Right ventricle myocardium superior (tissue), 1 donor: ENCODE measurements around the gene TENM4. TPM values are rescaled to one million over a fixed set of nuclear protein-coding genes. Genes with fewer than 3 reads are reported as not detected.

ENCODE experiments used
- ATAC-seq: fragments of 200-7000 bp; cut with Tn5 transposase; one replicate; pipeline ENCODE4 v1.9.1; 2020; ENCODE audit warnings: mild to moderate bottlenecking; ENCODE audit not compliant: poor library complexity
- DNase-seq: peaks from one replicate; pipeline ENCODE4 v3.0.0-alpha.2; 2020
- intact Hi-C: fragments of 100-400 bp; cut with DNase I; formaldehyde crosslinking; loops from one replicate; pipeline ENCODE4 v1.11.2; 2022
- long read RNA-seq: library from polyadenylated mRNA; unstranded; transcript quantifications from one replicate; pipeline ENCODE4 v2.0.0, GENCODE V29; 2021
- total RNA-seq: library from RNA; stranded (reverse); fragmentation: NEBNext Ultra II Directional; extraction: Animal tissue kit (Norgen Biotek cat#: 25700); gene quantifications from one replicate; pipeline ENCODE4 v1.2.1, GENCODE V29; 2021
- donor health status: DM: no; HTN: yes; CAD: no; lungs with severe emphysema.

The TENM4 gene
- 0.81 TPM for total RNA-seq
- long read RNA-seq: 0 reads

DNA sequence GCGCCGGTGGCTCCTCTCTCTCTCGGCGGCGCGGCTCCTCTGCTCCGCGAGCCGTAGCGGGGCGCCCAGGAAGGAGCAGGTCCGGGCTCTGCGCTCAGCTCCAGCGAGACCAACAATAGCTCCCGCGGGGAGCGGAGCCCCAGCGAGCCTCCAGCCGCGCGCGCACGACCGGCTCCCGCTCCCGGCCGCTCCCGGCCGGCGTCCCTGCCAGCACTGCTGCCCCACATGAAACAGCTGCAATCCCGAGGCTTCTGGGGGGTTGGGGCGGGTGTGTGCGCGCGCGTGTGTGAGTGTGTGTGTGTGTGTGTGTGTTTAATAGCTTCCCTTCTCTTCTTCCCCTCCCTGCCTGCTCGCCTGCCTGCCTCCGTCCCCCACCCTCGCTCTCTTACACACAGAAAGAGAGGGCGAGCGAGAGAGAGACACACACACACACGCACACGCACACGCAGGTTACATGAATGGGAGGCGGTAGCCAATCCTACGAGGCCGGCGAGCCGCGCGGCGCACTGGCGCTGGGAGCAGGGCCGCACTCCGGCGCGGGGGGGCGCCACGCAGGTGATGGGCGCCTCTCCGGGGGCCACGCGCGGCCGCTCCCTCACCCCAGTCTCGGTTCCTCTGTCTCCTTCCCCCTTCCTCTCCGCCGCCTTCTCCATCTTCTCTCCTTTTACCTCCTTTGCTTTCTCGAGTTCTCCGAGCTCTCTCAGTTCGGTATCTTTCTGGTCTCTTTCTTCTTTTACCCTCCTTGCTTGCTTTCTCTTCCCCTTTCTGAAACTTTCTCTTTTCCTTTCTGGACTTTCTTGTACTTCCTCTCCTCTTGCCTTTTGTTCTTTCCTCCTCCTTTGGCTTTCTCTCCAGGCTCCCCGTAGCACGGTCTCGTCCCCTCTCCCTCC is at the start of gene TENM4:
Gene TENM4, minus strand, starts transcription at position 460 of the 890 bp plus-strand sequence. CDS start 371,086 bp downstream, outside the sequence.
- DNase-seq: peak; percentile 68
- ATAC-seq: peak; percentile 63
- intact Hi-C loops: no loop called here

DNA sequence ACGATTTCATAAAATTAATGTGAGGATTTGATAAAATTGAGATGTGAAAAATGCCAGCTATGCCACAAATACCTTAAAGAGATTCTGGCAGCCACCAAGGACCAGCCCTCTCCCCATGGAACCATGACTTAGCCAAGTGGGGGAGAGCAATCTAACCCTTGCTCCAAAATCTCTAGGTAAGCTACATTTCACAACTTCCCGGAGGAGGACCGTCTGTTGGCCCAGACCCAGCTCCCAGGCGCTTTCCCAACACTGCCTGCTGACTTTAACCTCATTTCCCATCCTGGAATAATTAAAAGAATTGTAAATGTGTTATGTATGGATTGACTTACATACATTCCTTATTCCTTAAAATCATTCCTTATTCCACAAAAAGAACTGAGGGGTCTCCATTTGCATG is 47.5 kb upstream of the TENM4 start:
- no peak for DNase-seq
- intact Hi-C loops: no loop called here
- ATAC-seq: no peak

DNA sequence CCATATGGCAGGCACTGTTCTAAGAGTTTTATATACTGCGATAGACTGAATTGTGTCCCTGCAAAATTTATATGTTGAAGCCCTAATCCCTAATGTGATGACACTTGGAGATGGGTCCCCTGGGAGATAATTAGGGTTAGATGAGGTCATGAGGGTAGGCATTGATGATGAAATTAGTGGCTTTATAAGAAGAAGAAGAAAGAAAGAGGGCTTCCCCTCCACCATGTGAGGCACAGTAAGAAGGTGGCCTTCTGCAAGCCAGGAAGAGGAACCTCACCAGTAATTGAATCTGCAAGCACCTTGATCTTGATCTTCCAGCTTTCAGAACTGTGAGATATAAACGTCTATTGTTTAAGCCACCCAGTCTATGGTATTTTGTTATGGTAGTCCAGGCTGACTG is 46.6 kb upstream of the TENM4 start:
- ATAC-seq (no peak), DNase-seq (no peak)
- intact Hi-C loops: no loop called here

DNA sequence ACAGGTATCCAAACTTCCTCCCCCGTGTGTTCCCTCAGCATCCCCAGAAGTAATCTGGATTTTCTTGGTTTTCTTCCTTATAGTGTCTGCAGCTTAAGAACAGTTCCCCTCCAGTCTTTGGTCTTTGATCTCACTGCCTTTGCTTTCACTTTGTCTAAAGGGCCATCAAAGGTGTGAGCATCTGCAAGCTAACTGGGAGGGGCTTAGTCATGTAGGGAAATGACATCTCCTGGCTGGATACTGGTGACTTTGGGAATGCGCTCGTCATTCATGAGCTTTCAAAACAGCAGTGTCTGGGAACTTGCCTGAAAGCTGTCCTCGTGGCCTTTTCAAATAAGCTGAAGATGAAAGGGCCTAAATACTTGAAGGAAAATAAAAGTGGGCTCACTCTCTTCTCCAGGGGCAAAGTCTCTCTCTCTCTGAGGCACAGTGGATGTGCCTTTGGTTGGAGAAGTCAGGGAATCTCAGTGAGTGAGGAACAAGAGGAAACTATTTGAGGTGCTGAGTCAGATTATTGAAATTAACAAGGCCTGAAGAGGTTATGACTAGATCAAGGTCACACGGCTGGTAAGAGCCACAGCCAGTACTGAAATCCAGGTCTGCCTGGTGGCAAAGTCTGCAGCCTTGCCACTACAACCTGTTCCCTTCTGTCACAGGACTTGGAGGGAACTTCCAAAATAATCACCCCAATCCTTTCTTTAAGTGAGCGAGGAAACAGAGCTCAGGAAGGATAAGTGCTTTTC is 45.6 kb upstream of the TENM4 start:
- DNase-seq: no peak
- intact Hi-C loops: no loop called here

DNA sequence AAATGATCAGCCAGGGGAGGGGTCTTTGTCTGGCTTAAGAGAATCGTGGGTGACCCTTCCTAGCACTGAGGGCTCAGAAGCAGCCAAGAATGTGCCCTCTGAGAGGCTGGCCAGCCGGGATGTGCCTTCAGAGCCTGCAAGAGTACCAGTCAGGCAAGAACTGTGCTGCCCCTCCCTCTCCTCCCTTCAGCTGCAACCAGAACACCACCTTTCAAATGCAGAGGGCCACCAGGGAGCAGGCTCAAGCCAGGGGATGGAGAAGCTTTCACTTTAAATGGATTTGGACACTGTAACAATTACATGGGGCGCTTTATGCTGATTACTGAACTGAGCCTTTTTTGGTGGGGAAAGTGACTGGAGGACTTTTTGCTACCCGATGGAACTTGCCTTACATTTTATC is 44.9 kb upstream of the TENM4 start:
- intact Hi-C loops: no loop called here
- ATAC-seq (no peak), DNase-seq (no peak)

More for the DNA sequence above, 45.6 kb upstream of the TENM4 start:
- no peak for ATAC-seq

DNA sequence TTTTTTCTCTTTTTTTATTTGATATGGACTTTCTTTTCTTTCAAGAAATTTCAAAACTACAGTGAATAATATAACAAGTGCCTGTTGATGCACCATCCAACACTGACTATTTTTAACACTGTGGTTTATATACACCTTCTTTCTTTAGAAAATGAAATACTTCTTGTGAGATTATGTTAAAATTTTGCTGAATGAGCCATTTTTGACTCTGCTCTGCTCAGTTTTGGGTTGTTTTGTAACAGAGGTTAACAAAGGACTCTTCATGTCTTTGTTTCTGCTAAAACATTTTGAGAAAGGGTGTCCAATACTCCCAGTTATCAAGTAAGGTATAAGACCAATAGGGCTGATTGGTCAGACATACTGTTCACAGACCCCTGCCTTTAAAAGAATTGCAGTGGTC is 44.0 kb upstream of the TENM4 start:
- intact Hi-C loops: no loop called here
- DNase-seq (no peak), ATAC-seq (no peak)

DNA sequence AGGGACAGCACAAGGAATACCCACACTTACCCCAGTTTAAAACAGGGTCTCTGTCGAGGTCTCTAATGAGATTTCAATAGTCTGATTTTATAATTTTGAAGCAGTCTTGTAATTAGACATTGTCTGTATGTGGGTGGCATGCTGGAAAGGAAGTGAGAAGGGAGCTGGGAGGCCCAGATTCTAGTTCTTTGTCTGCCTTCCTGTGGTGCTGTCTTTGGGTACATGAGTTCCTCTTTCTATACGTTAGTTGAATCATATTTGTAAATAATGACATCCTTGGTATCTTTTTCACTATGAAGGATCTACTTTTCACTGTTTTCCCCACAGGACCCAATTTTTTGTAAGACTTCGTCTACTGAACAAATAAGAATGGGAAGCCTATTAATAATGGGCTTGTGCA is 42.0 kb upstream of the TENM4 start:
- intact Hi-C loops: no loop called here
- ATAC-seq (no peak), DNase-seq (no peak)

DNA sequence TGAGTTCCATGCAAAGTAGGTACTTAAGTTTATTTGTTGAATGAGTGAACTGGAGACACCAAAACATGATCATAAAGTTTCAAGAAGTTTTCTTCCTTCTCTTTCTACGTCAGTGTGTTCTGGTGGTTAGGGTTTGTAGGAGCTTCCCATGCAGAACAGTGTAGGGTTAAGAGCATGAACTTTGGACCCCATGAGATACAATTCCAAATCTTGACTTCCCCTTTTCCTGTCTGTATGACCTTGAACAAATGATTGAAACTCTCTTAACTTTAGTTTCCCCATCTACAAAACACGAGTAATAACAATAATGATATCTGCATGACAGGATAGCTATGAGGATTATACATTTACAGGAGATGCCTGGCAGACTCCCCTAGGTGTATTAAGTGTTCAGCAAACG is 41.0 kb upstream of the TENM4 start:
- ATAC-seq (no peak), DNase-seq (no peak)
- intact Hi-C loops: no loop called here

DNA sequence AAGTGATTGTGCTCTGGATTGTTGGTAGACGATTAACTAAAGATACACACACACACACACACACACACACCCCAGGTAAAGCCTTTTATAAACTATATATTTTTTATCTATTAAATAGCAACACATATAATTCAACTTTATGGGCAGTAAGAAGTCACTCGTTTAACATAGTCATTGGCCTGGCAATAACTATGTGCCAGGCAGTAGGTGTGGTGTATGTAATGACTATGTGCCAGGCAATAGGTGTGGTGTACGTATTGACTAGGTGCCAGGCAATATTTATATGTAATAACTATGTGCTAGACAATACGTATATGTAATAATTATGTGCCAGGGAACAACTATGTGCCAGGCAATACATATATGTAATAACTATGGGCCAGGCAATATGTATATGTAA is 40.0 kb upstream of the TENM4 start:
- intact Hi-C loops: no loop called here
- ATAC-seq: no peak
- DNase-seq: no peak

DNA sequence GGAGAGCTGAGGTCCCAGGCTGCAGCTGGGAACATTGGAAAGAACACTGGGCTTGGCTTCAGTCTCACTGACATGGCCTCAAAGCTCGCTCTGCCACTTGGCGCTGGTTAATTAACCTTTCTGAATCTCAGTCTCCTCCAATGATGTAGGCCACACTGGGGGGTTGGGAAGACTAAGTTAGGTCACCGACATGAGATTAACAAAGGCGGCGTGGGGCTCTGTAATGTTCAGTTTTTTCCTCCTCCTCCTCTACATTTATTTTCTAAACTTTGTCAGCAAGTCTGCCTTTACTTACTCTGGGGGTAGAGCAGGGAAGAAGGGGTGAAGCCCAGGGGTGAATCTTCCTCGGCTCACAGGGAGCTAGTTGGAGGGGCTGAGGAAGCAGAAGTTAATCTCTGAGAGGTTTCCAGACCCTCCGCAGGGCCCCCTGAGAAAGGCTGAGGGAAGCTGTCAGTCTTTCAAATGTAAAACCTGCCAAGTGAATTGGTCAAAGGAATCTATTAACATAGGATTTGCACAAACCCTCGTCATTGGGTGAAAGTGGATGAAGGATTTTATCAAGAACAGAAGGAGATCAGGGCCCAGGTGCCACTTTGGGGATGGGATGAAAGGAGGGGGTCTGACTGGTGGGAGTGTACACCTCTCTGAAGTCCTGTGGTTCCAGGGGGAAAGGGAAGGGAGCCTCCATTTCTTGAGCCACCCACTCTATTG is 32.1 kb upstream of the TENM4 start:
- intact Hi-C loops: no loop called here
- ATAC-seq: no peak

DNA sequence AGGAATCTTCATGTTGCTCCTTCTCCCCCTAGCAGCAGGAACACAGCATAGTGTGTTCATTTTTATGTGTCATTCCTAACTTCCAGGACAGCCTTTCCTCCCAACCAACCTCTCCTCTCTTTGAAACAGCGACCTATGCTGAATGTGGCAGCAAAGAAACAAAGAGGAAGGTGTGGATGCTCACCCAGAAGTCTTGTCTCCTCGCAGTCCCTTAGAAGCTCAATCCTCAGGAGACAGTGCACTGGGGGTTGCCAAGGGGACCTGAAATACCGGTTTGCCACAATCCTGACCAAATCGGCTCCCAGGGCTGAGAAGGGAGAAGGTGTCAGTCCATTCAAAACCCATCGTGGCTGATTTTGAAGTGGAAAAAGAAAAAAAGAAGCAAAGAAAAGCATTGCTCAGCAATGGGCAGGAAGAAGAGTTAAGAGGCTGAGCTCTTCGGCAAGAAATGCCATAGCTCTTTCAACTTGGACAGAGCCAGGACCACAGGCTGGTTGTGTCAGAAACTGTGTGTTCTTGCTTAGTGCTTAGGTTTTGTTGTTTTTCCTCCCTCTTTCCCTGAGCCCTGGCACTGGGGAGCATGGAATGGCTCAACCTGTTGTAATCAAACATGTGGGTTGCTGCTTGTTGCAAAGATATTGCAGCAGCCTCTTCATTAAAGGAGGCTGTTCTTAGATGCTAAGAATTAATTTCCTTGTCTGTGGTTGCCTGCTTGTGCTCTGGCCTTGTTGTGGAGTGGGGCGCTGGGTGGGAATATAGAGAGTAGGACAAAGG is 30.4 kb upstream of the TENM4 start:
- intact Hi-C loops: no loop called here
- no peak for DNase-seq
- no peak for ATAC-seq

More for the DNA sequence above, 32.1 kb upstream of the TENM4 start:
- no peak for DNase-seq

DNA sequence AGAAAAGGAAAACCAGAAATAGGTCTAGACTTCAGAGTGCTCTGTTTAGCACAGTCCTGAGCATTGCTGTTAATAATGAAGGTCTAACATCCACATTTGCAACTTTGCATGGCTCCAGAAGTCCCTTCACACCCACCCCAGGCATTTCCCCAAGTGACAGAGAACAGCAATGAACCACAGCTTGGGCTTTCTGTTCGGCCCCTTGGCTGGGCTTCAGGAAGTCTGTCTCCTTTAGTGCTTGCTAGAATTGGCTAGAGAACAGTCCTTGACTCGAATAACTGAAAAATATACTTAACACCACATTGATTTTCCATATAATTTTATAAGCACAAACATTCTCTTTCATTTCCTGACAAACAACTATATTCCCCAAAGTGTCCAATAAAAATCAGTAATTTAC is 29.3 kb upstream of the TENM4 start:
- DNase-seq (no peak), ATAC-seq (no peak)
- intact Hi-C loops: no loop called here

DNA sequence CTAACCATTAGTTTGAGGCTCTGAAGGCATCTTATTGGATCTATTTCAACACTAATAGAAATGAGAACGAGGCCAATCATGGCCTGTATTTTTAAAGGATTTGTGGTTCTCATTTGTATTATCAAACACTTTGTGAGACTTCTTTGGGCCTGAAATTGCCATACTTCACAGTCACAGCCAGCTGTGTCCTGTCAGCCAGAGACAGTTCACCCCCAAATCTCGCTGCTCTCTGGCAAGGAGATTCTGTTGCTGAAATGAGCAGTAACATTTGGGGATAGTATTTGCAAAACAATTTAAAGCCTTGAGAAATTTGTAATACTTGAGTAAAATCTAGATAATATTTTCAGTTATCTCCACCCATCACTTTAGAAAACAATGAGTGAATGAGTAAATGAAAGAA is 26.9 kb upstream of the TENM4 start:
- DNase-seq (no peak), ATAC-seq (no peak)
- intact Hi-C loops: no loop called here

DNA sequence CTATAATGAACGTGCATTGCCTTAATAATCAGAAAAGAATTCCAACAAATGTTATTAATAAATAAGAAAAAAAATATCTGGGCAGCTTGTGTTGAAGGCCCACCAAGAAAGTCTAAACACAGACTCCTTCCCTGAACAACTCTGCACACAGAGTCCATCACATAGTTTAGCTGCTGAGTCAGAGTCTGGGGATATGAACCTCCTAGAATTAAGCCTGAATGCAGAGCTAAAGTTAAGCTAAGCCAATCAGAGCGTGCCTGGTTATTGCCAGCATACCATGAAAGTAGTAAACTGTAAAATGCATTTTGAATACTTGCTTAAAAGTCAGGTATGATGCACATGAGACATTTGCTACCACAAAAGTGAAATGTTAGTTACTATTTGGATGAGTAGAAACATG is 25.6 kb upstream of the TENM4 start:
- intact Hi-C loops: no loop called here
- ATAC-seq (no peak), DNase-seq (no peak)

DNA sequence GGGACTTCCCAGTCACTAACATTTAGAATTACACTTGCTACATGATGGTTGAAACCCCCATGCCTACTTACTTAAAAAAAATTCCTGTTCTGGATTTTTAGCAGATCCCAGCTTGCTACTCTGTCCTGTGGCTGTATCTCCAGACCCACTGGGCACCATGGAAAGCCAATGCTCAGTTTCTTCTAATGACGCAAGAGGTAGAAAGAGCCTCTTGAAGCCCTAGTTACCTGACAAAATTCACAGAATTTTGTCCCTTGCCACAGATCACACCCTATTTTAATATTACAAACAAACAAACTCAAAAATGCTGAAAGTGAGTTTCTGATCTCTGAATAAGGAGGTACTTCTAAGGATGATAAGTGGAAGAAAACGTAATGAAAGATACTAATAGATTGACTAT is 24.3 kb upstream of the TENM4 start:
- intact Hi-C loops: no loop called here
- no peak for DNase-seq
- no peak for ATAC-seq

DNA sequence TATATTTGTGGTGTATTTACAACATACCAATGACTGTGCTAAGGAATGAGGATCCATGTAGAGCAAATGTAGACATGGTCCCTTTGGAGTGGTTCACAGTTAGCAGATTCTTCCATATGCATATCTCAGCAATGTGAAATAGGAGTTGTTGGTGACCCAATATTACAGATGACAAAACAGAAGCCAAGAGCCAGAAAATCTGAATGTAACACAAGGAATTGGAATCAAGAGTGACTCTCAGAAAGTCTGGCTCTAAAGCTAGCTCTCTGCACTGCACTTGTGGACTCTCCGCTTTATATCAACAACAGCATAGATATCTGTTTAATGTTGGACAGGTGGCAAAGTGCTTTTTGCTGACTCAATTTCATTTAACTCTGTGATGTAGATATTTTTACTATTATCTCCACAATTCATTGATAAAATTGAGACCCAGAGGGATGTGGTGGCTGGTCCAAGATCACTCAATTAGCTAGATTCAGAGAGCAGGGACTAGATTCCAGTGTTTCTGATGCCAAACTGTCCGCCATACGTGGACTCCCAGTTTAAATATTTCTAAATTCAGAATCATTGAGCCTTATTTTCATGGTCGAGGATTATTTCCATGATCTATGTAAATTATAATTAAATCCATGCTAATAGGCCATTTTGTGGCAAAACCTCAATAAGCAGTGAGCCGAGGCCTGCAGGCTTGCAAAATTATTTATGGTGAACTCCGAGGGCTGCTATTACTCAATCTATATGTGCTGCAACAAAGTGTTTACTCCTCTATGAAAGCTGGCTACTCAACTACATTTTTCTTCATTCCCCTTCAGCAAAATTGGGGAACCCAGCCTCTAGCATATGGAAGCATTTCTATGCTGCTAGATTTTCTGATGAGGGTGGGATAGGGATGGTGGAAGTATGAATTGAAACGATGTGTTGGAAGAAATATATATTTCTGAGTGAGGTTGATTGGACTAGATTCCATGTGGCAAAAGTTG is 21.1 kb upstream of the TENM4 start:
- DNase-seq: no peak
- no peak for ATAC-seq
- intact Hi-C loops: no loop called here

DNA sequence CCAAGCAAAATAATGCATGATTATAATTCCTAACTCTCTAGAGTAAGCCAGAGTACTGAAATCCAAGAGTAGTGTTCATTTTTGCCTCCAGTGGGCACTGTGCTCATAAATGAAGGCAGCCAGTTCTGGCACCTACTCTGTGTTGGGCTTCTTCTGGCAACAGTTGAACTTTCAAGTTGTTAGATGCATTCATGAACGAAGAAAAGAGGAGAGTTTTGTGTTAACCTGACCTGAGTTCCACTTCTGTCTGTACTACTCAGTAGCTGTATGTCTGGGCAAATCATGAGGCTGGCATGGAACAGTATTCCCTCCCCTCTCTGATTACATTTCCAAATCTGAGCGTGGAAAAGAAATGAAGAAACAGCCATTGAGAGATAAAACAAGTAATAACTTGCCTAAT is 20.3 kb upstream of the TENM4 start:
- intact Hi-C loops: no loop called here
- no peak for DNase-seq
- ATAC-seq: peak; percentile 83

DNA sequence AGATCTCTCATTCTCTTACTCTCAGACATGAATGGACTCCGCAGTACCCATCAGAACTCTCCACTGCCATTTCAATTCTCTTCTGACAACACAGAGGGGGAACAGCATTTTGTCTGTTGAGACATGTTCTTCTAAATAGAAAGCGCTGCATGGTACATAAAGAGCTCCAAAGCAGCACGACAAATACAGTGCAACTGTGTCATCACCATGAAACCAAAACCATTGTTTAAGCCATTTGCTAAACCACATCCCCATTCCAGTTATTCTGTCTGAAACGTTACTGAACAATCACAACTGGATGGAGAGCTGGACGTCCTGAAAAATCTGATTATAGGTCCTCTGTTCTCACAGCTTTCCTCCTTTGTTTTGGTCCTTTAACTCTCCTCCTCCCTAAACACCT is 17.9 kb upstream of the TENM4 start:
- ATAC-seq: no peak
- no peak for DNase-seq
- intact Hi-C loops: no loop called here
